Trophoblast cell (in vitro differentiated cells and primary cell): ENCODE results near the gene BPIFA1.

Experiments
- DNase-seq, 2 donors: peaks; one replicate each; pipeline ENCODE4 v3.0.0-alpha.2; 2016
- H2AFZ ChIP-seq: 2 replicates; pipeline ENCODE4 v1.6.1; 2013; ENCODE audit warnings: low read length, moderate library complexity, mild to moderate bottlenecking; ENCODE audit not compliant: insufficient read depth, poor library complexity
- H2AK5ac ChIP-seq: 2 replicates; pipeline ENCODE4 v1.6.1; 2013; ENCODE audit warnings: mild to moderate bottlenecking, low read length
- H2BK120ac ChIP-seq: 2 replicates; pipeline ENCODE4 v1.6.1; 2013; ENCODE audit warnings: low read length, mild to moderate bottlenecking, moderate library complexity; ENCODE audit not compliant: insufficient read depth, poor library complexity
- H2BK12ac ChIP-seq: 2 replicates; pipeline ENCODE4 v1.6.1; 2013; ENCODE audit warnings: mild to moderate bottlenecking, low read length, moderate library complexity
- H2BK5ac ChIP-seq: 2 replicates; pipeline ENCODE4 v1.6.1; 2013; ENCODE audit warnings: low read length, low read depth, moderate library complexity, mild to moderate bottlenecking; ENCODE audit not compliant: poor library complexity
- H3K14ac ChIP-seq: 2 replicates; pipeline ENCODE4 v1.6.1; 2013; ENCODE audit warnings: mild to moderate bottlenecking, low read length
- H3K18ac ChIP-seq: 2 replicates; pipeline ENCODE4 v1.6.1; 2013; ENCODE audit warnings: mild to moderate bottlenecking, low read length
- H3K23ac ChIP-seq: 2 replicates; pipeline ENCODE4 v1.6.1; 2013; ENCODE audit warnings: low read length
- H3K27ac ChIP-seq: 2 replicates; pipeline ENCODE4 v1.5.1; 2013; ENCODE audit warnings: low read depth, mild to moderate bottlenecking, inconsistent platforms, low read length, moderate library complexity
- H3K27me3 ChIP-seq: 2 replicates; pipeline ENCODE4 v1.6.1; 2013; ENCODE audit warnings: inconsistent platforms, mild to moderate bottlenecking, low read length, moderate library complexity; ENCODE audit not compliant: insufficient read depth
- H3K36me3 ChIP-seq, 2 experiments: 1 replicate in 1 of 2; 2 replicates in 1 of 2; pipeline ENCODE4 v1.6.1; 2013; ENCODE audit warnings: low read length in 2 of 2, mild to moderate bottlenecking in 2 of 2, moderate library complexity in 1 of 2; ENCODE audit not compliant: insufficient read depth in 2 of 2, control insufficient read depth in 1 of 2
- H3K4ac ChIP-seq: 2 replicates; pipeline ENCODE4 v1.6.1; 2013; ENCODE audit warnings: low read depth, mild to moderate bottlenecking, low read length, moderate library complexity
- H3K4me1 ChIP-seq, 2 experiments: 1 replicate in 1 of 2; 2 replicates in 1 of 2; pipeline ENCODE4 v1.6.1; 2013; ENCODE audit warnings: low read length in 2 of 2, mild to moderate bottlenecking in 2 of 2, moderate library complexity in 1 of 2; ENCODE audit not compliant: insufficient read depth in 2 of 2, control insufficient read depth in 1 of 2
- H3K4me2 ChIP-seq: 2 replicates; pipeline ENCODE4 v1.6.1; 2013; ENCODE audit warnings: inconsistent platforms, mild to moderate bottlenecking, low read length, moderate library complexity
- H3K4me3 ChIP-seq: 2 replicates; pipeline ENCODE4 v1.5.1; 2013; ENCODE audit warnings: mild to moderate bottlenecking, low read depth, low read length, inconsistent platforms
- H3K79me1 ChIP-seq: one replicate; pipeline ENCODE4 v1.6.1; 2013; ENCODE audit warnings: low read length
- H3K79me2 ChIP-seq: 2 replicates; pipeline ENCODE4 v1.6.1; 2013; ENCODE audit warnings: low read length, mild to moderate bottlenecking; ENCODE audit not compliant: control insufficient read depth, insufficient read depth, poor library complexity
- H3K9ac ChIP-seq: 2 replicates; pipeline ENCODE4 v1.6.1; 2013; ENCODE audit warnings: mild to moderate bottlenecking, low read length
- H3K9me3 ChIP-seq: 2 replicates; pipeline ENCODE4 v1.6.1; 2013; ENCODE audit warnings: low read depth, mild to moderate bottlenecking, control low read depth, inconsistent platforms, low read length; ENCODE audit not compliant: insufficient read depth
- H4K12ac ChIP-seq: 2 replicates; pipeline ENCODE4 v1.6.1; 2013; ENCODE audit warnings: low read depth, mild to moderate bottlenecking, low read length, moderate library complexity
- H4K8ac ChIP-seq: 2 replicates; pipeline ENCODE4 v1.6.1; 2013; ENCODE audit warnings: low read depth, mild to moderate bottlenecking, low read length, moderate library complexity
- H4K91ac ChIP-seq: one replicate; pipeline ENCODE4 v1.6.1; 2013; ENCODE audit warnings: low read depth, mild to moderate bottlenecking, low read length, moderate library complexity
- WGBS: extraction: QIAGEN DNeasy Blood & Tissue Kit; methylation state at CpG from one replicate; pipeline ENCODE4 v1.1.7; 2013; ENCODE audit warnings: missing lambda C conversion rate; ENCODE audit not compliant: insufficient read length, insufficient coverage; ENCODE audit errors: extremely low coverage; 5-methylcytosine and 5-hydroxymethylcytosine counted together

BPIFA1 gene

DNA sequence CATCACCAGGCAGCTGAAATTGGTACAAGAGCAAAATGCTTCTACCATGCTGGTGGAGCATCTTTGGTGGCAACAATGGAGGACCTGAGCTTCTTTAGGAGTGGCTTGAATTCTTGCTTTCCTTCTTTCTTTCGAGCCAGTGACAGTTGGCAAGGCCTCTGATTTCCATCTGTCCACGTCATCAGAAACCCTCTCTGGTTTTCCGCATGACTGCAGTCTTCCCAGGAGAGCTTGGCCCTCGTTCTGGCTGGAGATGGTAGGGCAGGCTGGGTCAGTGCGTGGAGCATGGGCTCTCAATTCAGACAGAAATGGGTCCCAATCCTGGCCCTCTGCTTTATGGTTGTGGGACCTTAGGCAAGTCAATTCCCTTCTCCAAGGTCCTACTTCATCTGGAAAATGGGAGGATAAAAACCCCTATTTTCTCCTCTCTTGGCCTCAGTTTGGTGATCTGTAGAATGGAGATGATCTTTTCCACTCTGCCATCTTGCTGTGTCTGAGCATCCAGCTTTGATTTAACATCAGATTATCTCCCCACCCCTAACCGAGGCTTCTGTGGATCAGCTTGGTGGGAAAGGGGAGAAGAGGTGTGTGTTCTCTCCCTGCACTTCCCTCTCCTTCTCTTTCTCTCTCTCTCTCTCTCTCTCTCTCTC is 43.6 kb downstream of the BPIFA1 start:
- DNase-seq, result no peak
- H3K18ac ChIP-seq, result no peak overlapping the region
- WGBS, result no CpG with 5 or more reads among the region's 6 CpGs

DNA sequence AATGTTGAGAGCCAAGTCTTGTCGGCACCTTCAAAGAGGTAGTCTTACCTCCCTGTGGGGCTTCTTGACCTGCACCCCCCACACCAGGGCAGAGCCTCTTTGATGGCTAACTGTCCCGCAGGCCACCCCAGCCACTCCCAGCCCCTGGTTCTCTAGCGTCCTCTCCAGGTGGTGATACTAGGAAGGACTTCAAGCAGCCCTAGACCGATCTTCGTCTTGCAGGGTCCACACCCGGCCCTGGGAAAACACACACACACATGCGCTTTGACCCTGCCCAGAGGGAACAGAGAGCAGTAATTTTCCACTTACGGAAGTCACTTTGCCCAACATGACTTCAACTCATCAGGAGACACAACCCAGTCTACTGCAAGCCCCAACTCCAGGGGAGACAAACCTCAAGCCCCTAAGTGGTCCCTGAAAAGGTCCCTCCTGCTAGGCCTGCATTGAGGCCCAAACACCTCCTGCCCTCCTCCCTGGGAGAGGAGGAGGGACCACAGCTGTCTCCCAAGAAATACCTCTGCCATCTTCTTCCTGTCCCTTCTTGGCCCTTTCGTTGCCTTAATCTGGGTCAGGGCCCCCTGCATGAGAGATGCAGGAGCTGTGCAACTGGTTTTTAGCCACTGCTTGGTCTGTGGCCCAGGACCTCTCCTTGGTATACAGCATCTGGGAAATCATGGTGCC is 44.3 kb downstream of the BPIFA1 start:
- Histone ChIP-seq H2BK120ac (no peak overlapping the region), H3K79me2 (no peaks in the 10 kb centered on the region), H3K36me3 (no peaks in the 10 kb centered on the region), H3K14ac (no peak overlapping the region), H4K91ac (no peak overlapping the region), H2AK5ac (no peak overlapping the region), H3K27me3 (no peaks in the 10 kb centered on the region), H3K9me3 (no peaks in the 10 kb centered on the region), H3K23ac (no peak overlapping the region), H3K4ac (no peak overlapping the region), H3K4me2 (no peak overlapping the region), H3K4me3 (no peak overlapping the region), H3K79me1 (no peaks in the 10 kb centered on the region), H3K4me1 (no peaks in the 10 kb centered on the region), H2BK5ac (no peak overlapping the region), H4K8ac (no peak overlapping the region), H2AFZ (no peak overlapping the region), H4K12ac (no peak overlapping the region), H3K9ac (no peak overlapping the region), H2BK12ac (no peak overlapping the region), H3K18ac (no peak overlapping the region), H3K27ac (no peak overlapping the region)
- no CpG with 5 or more reads among the region's 9 CpGs for WGBS
- DNase-seq, result no peak

More for the DNA sequence above, 43.6 kb downstream of the BPIFA1 start:
- no peak overlapping the region for H2AK5ac ChIP-seq
- no peak overlapping the region for H2BK120ac ChIP-seq
- H4K91ac ChIP-seq, result no peak overlapping the region
- no peak overlapping the region for H3K14ac ChIP-seq
- no peak overlapping the region for H3K4me3 ChIP-seq
- H3K4me1 ChIP-seq, result no peaks in the 10 kb centered on the region
- H3K4ac ChIP-seq, result no peak overlapping the region
- H4K8ac ChIP-seq, result no peak overlapping the region
- no peak overlapping the region for H3K23ac ChIP-seq
- no peaks in the 10 kb centered on the region for H3K27me3 ChIP-seq
- no peak overlapping the region for H3K4me2 ChIP-seq
- no peak overlapping the region for H2BK5ac ChIP-seq
- no peak overlapping the region for H4K12ac ChIP-seq
- no peaks in the 10 kb centered on the region for H3K36me3 ChIP-seq
- H3K79me2 ChIP-seq, result no peaks in the 10 kb centered on the region
- no peak overlapping the region for H2AFZ ChIP-seq
- no peak overlapping the region for H3K9ac ChIP-seq
- no peaks in the 10 kb centered on the region for H3K79me1 ChIP-seq
- no peak overlapping the region for H3K27ac ChIP-seq
- no peak overlapping the region for H2BK12ac ChIP-seq
- no peaks in the 10 kb centered on the region for H3K9me3 ChIP-seq

GRCh38 chr20:33280775-33281174 is 45.0 kb downstream of the BPIFA1 start:
- Histone ChIP-seq H2BK5ac (no peak overlapping the region), H3K4ac (no peak overlapping the region), H2AFZ (no peak overlapping the region), H3K18ac (no peak overlapping the region), H3K36me3 (no peaks in the 10 kb centered on the region), H2AK5ac (no peak overlapping the region), H3K79me2 (no peaks in the 10 kb centered on the region), H3K27ac (no peak overlapping the region), H4K12ac (no peak overlapping the region), H3K4me3 (no peak overlapping the region), H3K23ac (no peak overlapping the region), H4K91ac (no peak overlapping the region), H3K79me1 (no peaks in the 10 kb centered on the region), H3K9me3 (no peaks in the 10 kb centered on the region), H2BK12ac (no peak overlapping the region), H3K4me2 (no peak overlapping the region), H3K27me3 (no peaks in the 10 kb centered on the region), H3K14ac (no peak overlapping the region), H4K8ac (no peak overlapping the region), H3K9ac (no peak overlapping the region), H3K4me1 (no peaks in the 10 kb centered on the region), H2BK120ac (no peak overlapping the region)
- WGBS, result no CpG with 5 or more reads among the region's 7 CpGs
- DNase-seq, result no peak

GRCh38 chr20:33281550-33282146 is 45.9 kb downstream of the BPIFA1 start:
- H3K79me1 ChIP-seq, result no peaks in the 10 kb centered on the region
- H3K36me3 ChIP-seq, result no peaks in the 10 kb centered on the region
- no CpG with 5 or more reads among the region's 11 CpGs for WGBS

More at GRCh38 chr20:33281550-33282146, 45.9 kb downstream of the BPIFA1 start:
- Histone ChIP-seq H2AFZ (no peak overlapping the region), H3K14ac (no peak overlapping the region), H3K23ac (no peak overlapping the region), H3K9me3 (no peaks in the 10 kb centered on the region), H2AK5ac (no peak overlapping the region), H2BK12ac (no peak overlapping the region), H3K4me1 (no peaks in the 10 kb centered on the region), H4K91ac (no peak overlapping the region), H3K79me2 (no peaks in the 10 kb centered on the region), H3K9ac (no peak overlapping the region), H4K8ac (no peak overlapping the region), H2BK120ac (no peak overlapping the region), H2BK5ac (no peak overlapping the region), H4K12ac (no peak overlapping the region), H3K4ac (no peak overlapping the region), H3K27ac (no peak overlapping the region), H3K27me3 (no peaks in the 10 kb centered on the region), H3K4me2 (no peak overlapping the region), H3K18ac (no peak overlapping the region), H3K4me3 (no peak overlapping the region)
- DNase-seq, result no peak
